ENCODE data around the gene SCGB3A1.

The SCGB3A1 gene

DNA sequence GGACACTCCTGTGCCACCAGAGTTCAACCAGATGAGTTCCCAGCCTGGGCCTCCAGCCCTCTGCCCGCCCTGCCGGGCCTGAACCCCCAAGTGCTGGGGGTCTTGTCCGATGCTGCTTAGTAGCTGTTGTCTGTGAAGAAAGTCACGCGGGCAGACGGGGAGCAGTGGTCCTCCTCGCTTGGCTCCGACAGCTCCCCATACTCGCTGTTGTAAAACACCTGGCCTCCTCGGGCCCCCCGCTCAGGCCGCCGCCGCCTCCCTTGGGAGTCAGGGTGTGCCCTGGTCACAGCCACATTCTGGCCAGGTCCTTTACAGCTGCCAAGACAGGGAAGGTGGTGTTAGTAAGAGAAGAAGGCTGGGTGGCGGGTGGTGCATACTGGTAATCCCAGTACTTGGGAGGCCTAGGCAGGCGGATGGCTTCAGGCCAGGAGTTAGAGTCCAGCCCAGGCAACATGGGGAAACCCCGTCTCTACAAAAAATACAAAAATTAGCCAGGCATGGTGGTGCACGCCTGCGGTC is 11.8 kb upstream of the SCGB3A1 start:
- DNase-seq = no peak
- Mint-ChIP-seq H3K27ac (no peak overlapping the region), H3K9me3 (no peaks in the 10 kb centered on the region), H3K4me3 (no peak overlapping the region), H3K4me1 (peaks cover 3% of the 10 kb centered on the region), H3K36me3 (ENCODE audit: low read depth) (no peaks in the 10 kb centered on the region), H3K27me3 (no peaks in the 10 kb centered on the region)
- ATAC-seq = no peak

DNA sequence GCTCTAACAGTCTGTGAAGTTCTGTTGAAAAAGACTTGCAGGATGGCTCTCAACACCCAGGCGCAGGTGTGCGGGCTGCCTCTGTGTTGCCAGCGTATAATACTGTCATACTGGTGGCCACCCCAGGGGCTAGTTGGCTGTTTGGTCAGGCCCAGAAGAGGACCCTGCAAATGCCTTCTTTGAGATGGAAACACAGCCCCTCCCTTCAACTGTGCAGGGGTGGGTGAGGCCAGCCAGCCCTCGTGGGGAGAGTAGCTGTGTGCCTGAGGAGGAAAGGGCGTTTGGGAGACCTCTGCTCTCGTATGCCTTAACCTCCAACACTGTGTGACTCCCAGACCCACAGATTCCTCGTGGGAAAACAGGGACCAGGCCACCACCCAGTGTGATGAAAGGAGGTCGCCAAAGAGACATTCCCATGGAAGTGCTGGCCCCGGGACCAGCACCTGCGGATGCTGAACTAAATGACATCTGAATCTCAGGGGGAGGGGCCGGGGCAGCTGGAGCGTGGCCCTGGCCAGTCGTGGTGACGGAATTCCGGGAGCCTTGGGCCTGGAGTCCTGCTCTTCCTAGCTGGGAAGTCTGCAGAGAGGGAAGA is 11.3 kb upstream of the SCGB3A1 start:
- Mint-ChIP-seq H3K27me3 (no peaks in the 10 kb centered on the region), H3K9me3 (no peaks in the 10 kb centered on the region), H3K36me3 (ENCODE audit: low read depth) (no peaks in the 10 kb centered on the region), H3K27ac (no peak overlapping the region), H3K4me3 (no peak overlapping the region), H3K4me1 (peaks cover 3% of the 10 kb centered on the region)
- ATAC-seq (no peak), DNase-seq (no peak)

DNA sequence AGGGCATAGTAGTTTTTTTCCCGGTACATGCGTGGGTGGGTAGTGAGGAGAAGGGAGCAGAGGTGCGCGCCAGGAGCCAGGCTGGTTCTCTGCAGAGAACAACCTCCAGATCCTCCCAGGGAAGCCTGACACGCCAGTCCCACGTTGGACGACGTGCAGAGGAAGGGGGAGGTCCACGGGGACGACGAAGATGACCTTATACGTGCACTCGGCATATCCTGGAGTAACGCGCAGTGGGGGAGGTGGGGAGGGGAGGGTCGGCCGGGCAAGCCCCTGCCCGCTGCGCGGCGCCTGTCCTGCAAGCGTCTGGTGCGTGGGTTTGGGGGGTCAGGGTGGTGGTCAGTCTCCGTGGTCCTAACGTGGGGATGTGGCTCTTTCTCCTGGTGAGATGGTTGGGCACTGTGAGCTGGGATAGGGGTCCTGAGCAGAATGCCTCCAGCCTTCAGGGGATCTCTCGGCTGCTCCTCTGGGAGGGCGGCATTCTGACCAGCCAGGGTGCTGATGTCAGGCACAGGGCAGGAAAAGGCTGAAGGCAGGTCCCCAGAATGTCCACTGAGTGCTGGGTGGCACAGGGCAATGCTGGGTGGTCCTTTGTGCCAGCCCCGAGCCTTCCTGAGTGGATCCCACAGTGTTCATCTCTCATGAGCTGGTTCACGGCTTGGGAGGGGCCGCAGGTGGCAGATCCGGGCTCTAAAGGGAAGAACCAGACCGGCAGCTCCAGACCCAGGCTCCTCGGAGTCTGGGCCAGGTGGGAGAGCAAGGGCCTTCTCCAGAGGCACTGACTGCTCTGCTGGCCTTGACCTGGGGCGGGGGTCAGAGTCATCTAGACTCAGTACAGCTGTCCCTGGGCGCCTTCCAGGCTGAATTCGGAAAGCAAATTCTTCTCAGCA is 10.5 kb upstream of the SCGB3A1 start:
- no peak for ATAC-seq
- no peaks in the 10 kb centered on the region for H3K36me3 Mint-ChIP-seq (ENCODE audit: low read depth)
- H3K9me3 Mint-ChIP-seq = no peaks in the 10 kb centered on the region

GRCh38 chr5:180600554-180601041 is 9.3 kb upstream of the SCGB3A1 start:
- no peak for ATAC-seq
- no peak overlapping the region for H3K4me3 Mint-ChIP-seq
- H3K9me3 Mint-ChIP-seq = no peaks in the 10 kb centered on the region
- no peak for DNase-seq
- no peaks in the 10 kb centered on the region for H3K27me3 Mint-ChIP-seq
- H3K27ac Mint-ChIP-seq = no peak overlapping the region
- H3K4me1 Mint-ChIP-seq = no peaks in the 10 kb centered on the region
- H3K36me3 Mint-ChIP-seq (ENCODE audit: low read depth) = no peaks in the 10 kb centered on the region

More for the DNA sequence above, 10.5 kb upstream of the SCGB3A1 start:
- Mint-ChIP-seq H3K4me3 (no peak overlapping the region), H3K4me1 (peaks cover 3% of the 10 kb centered on the region), H3K27ac (no peak overlapping the region), H3K27me3 (no peaks in the 10 kb centered on the region)
- DNase-seq = no peak

GRCh38 chr5:180599981-180600553 is 8.8 kb upstream of the SCGB3A1 start:
- Mint-ChIP-seq H3K9me3 (no peaks in the 10 kb centered on the region), H3K27ac (no peak overlapping the region), H3K27me3 (no peaks in the 10 kb centered on the region), H3K4me1 (no peaks in the 10 kb centered on the region), H3K4me3 (no peak overlapping the region), H3K36me3 (ENCODE audit: low read depth) (no peaks in the 10 kb centered on the region)
- DNase-seq (no peak), ATAC-seq (no peak)

DNA sequence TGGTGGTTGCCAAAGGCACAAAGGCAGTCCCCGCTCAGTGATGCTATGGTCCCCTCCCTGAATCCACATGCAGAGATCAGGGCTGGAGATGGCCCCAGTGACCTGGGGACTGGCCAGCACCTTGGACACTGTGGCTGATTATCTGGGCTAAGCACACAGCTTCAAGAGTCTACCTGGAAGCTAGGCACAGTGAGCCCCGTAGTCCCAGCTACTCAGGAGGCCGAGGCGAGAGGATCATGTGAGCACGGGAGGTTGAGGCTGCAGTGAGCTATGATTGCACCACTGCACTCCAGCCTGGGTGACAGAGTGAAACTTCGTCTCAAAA is 8.3 kb upstream of the SCGB3A1 start:
- no peaks in the 10 kb centered on the region for H3K27me3 Mint-ChIP-seq
- no peak overlapping the region for H3K27ac Mint-ChIP-seq
- no peaks in the 10 kb centered on the region for H3K36me3 Mint-ChIP-seq (ENCODE audit: low read depth)
- no peak overlapping the region for H3K4me3 Mint-ChIP-seq
- DNase-seq = no peak
- ATAC-seq = no peak
- no peaks in the 10 kb centered on the region for H3K4me1 Mint-ChIP-seq
- H3K9me3 Mint-ChIP-seq = no peaks in the 10 kb centered on the region

DNA sequence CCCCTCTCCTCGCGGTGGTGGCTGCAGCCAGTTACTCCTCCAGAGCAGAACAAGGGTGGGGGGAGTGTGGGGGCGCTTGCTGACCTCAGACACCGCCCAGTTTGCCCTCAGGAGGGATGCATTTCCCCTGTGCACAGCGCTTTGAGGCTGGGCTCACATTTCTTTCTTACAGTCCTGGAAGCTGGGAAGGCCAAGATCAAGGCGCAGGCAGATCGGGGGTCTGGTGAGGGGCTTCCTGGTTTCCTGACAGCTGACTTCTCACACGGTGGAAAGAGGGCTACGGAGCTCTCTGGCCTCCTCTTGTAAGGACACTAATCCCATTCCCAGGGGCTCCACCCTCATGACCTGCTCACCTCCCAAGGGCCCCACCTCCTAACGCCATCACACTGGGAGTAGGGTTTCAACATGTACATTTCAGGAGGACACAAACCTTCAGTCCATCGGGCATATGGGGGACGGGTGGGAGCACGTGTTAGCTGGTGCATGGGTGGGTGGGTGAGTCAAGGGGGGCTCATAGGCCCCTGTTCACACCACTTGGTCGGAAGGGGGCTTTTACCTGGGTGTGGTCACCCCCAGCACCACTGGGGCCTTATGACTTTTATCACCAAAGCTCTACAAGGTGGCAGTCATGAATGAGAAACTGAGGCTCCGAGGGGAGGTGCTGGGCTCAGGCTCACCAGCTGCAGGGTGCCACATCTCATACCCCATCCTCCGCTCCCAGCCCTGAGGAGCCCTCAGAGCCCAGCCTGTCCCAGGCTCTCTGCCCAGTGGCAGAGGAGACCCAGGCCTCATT is 7.7 kb upstream of the SCGB3A1 start:
- Mint-ChIP-seq H3K4me1 (no peaks in the 10 kb centered on the region), H3K36me3 (ENCODE audit: low read depth) (no peaks in the 10 kb centered on the region), H3K4me3 (no peak overlapping the region), H3K27me3 (peaks cover 3% of the 10 kb centered on the region), H3K27ac (no peak overlapping the region), H3K9me3 (no peaks in the 10 kb centered on the region)
- DNase-seq (no peak), ATAC-seq (no peak)

DNA sequence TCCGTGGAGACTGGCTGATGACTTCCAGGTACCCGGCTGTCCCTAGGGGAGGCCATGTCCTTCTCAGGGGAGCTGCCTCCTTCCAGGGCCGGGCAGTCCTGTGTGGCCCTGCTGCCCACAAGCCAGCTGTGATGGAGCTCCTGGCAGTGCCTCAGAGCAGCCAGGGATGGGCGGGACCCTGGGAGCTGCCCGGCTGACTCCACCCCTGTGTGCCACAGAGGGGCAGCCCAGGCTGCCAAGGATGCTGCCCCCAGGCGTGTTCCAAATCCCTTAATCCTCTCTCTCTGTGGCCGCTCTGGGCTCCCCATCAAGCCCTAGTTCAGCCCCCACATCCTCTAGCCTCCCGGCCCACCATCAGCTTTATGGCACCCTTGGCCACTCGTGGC is 7.0 kb upstream of the SCGB3A1 start:
- H3K4me1 Mint-ChIP-seq = no peaks in the 10 kb centered on the region
- H3K36me3 Mint-ChIP-seq (ENCODE audit: low read depth) = no peaks in the 10 kb centered on the region
- ATAC-seq = no peak
- H3K4me3 Mint-ChIP-seq = no peak overlapping the region
- H3K27ac Mint-ChIP-seq = no peak overlapping the region
- peaks cover 8% of the 10 kb centered on the region for H3K27me3 Mint-ChIP-seq
- H3K9me3 Mint-ChIP-seq = no peaks in the 10 kb centered on the region
- DNase-seq = no peak

- no peak overlapping the region for H3K4me3 Mint-ChIP-seq
- peaks cover 22% of the 10 kb centered on the region for H3K27me3 Mint-ChIP-seq
- no peak overlapping the region for H3K27ac Mint-ChIP-seq
- ATAC-seq (no peak), DNase-seq (no peak)
- H3K4me1 Mint-ChIP-seq = peaks cover 5% of the 10 kb centered on the region
- H3K9me3 Mint-ChIP-seq = no peaks in the 10 kb centered on the region
- H3K36me3 Mint-ChIP-seq (ENCODE audit: low read depth) = no peaks in the 10 kb centered on the region
Measured at GRCh38 chr5:180596668-180597231, 5.5 kb upstream of the SCGB3A1 start.

DNA sequence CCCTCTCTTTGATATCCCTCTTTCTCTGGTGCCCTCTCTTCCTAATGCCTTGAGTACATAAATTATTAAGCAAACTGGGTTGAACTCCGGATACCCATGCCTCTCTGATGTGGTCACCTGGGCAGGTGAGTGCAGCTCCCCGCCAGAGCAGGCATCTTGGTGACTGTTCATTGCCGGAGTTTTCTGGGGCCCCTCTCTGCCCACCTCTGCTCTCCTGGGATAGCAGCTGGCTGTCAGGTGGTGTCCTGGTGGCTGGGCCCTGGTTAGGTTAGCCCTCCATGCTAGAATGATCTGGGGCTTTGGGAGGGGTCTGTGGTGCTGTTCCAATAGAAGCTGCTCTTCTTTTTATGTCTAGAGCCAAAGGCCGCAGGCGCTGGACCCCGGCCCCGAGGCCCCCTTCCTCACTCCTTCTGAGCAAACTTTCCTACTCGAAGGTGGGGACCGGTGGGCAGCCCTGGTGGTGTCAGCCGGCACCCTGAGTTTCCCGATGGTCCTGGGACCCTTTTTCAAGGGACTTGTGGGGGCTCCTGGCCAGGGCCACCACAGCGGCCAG is 4.9 kb upstream of the SCGB3A1 start:
- H3K4me1 Mint-ChIP-seq = peaks cover 5% of the 10 kb centered on the region
- H3K27ac Mint-ChIP-seq = no peak overlapping the region
- H3K9me3 Mint-ChIP-seq = no peaks in the 10 kb centered on the region
- no peak for ATAC-seq
- no peak for DNase-seq
- H3K36me3 Mint-ChIP-seq (ENCODE audit: low read depth) = no peaks in the 10 kb centered on the region
- H3K4me3 Mint-ChIP-seq = no peak overlapping the region
- H3K27me3 Mint-ChIP-seq = peaks cover 22% of the 10 kb centered on the region

- ATAC-seq (no peak), DNase-seq (no peak)
- no peaks in the 10 kb centered on the region for H3K9me3 Mint-ChIP-seq
- no peak overlapping the region for H3K27ac Mint-ChIP-seq
- no peak overlapping the region for H3K4me3 Mint-ChIP-seq
- no peaks in the 10 kb centered on the region for H3K36me3 Mint-ChIP-seq (ENCODE audit: low read depth)
- H3K27me3 Mint-ChIP-seq = peaks cover 22% of the 10 kb centered on the region
- H3K4me1 Mint-ChIP-seq = peaks cover 5% of the 10 kb centered on the region
Measured at GRCh38 chr5:180595381-180596114, 4.2 kb upstream of the SCGB3A1 start.

- DNase-seq (no peak), ATAC-seq (no peak)
- Mint-ChIP-seq H3K4me3 (no peak overlapping the region), H3K9me3 (no peaks in the 10 kb centered on the region), H3K27me3 (peaks cover 22% of the 10 kb centered on the region), H3K27ac (no peak overlapping the region), H3K36me3 (ENCODE audit: low read depth) (no peaks in the 10 kb centered on the region), H3K4me1 (peaks cover 5% of the 10 kb centered on the region)
Measured at GRCh38 chr5:180595046-180595379, 3.7 kb upstream of the SCGB3A1 start.

GRCh38 chr5:180594311-180595045 is 3.2 kb upstream of the SCGB3A1 start:
- ATAC-seq = peak; percentile 34
- H3K27ac Mint-ChIP-seq = no peak overlapping the region
- H3K4me3 Mint-ChIP-seq = no peak overlapping the region

More at GRCh38 chr5:180594311-180595045, 3.2 kb upstream of the SCGB3A1 start:
- Mint-ChIP-seq H3K9me3 (no peaks in the 10 kb centered on the region), H3K4me1 (peaks cover 7% of the 10 kb centered on the region), H3K27me3 (peaks cover 26% of the 10 kb centered on the region), H3K36me3 (ENCODE audit: low read depth) (no peaks in the 10 kb centered on the region)
- DNase-seq = no peak
